Left renal cortex interstitium (tissue), 4 donors: ENCODE measurements around the gene SULT1C3. TPM values are rescaled to one million over a fixed set of nuclear protein-coding genes. Genes with fewer than 3 reads are reported as not detected.

ENCODE experiments used
- DNase-seq, 4 donors: peaks; one replicate each; pipeline ENCODE4 v3.0.0-alpha.2; 2013; ENCODE audit warnings: low read depth in 4 of 4, low spot score in 2 of 4, missing footprints in 1 of 4
- polyA plus RNA-seq, 4 donors: library from polyadenylated mRNA; unstranded; fragments of 120-200 nt; gene quantifications; one replicate each; pipeline ENCODE4 v1.2.1, GENCODE V29; 2013; ENCODE audit not compliant: insufficient read length in 4 of 4

The SULT1C3 gene
- polyA plus RNA-seq, 4 donors: 0.17 TPM; not detected in 3

DNA sequence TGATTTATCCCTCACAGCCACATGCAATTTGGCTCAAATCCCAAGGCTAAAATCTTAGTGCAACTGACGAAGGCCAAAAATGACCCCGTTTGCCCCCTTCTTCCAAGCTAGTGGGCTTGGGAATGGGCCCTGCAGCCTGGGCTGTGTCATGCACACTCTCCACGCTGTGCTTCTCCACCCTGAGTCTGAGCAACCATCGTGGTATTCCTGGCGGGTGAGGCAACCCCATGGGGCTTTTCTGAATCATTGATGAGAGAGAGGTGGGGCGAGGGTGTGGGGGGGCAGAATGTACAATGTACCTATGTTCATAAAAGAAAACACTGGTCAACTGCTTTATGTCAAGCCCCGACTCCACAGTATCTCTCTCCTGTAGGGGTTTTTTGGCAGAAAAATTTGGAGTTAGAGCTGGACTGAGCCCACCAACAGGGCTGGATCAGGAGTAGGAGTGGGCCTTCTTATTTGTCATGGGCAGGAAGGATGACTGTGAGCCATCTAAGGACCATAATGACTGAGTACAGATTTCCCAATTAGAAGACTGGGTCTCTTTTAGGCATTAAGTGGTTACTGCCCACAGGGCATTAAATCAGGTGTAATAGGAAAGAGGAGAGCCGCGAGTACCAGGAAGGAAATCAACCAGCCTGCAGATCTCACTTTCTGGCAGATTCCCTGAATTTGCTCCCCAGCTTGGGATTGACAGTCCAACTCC lies 57.8 kb downstream of the SULT1C3 start:
- DNase-seq: no peak

DNA sequence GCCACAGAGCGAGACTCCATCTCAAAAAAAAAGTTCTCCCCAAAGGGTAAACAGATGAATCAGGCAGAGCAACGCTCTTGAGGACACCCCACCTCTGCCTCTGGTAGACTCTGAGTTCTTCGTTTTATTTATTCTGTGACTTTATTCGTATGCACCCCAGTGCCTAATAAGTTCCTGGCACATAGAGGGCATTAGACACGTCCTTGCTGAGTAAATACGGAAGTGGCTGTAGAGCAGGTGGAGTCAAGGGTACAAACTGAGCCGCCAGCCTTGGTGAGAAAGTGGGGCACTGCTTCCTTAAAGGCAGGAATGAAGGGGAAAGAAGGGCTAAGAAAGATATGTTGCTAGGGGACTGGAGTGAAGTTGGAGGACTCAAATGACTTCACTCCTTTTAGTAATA lies 61.8 kb downstream of the SULT1C3 start:
- no peak for DNase-seq

DNA sequence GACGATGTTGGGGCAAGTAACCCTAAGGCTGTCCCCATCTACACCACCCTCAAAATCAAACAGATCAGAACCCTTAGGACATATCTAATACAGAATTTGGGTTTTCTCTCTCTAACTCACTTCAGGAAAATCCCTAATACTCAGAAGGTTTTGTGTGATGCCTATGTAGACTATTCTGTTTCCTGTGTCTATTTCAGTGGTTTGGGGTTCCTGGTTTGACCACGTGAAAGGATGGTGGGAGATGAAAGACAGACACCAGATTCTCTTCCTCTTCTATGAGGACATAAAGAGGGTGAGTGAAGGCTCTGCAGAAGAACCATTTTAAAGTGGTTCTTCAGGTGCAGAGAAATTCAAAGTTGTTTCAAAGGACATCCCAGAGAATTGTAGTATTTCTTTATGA lies 65.2 kb downstream of the SULT1C3 start:
- no peak for DNase-seq

DNA sequence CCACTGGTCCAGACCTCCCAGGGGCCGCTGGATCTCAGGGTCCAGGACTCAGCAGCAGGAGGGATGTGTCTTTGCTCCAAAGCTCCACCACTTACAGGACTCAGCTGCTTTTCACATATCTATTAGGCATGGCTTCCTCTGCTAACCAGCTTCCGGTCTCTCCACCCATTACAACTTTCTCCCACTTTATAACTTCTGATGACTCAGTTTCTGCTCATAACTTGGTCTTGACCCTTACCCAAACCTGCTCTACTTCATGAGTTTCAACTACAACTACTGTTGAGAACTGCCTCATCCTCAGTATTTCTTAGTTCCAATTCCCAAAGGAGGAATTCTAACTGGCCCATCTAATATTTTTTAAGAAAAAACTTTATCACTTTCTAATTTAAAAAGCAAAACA lies 66.1 kb downstream of the SULT1C3 start:
- no peak for DNase-seq

DNA sequence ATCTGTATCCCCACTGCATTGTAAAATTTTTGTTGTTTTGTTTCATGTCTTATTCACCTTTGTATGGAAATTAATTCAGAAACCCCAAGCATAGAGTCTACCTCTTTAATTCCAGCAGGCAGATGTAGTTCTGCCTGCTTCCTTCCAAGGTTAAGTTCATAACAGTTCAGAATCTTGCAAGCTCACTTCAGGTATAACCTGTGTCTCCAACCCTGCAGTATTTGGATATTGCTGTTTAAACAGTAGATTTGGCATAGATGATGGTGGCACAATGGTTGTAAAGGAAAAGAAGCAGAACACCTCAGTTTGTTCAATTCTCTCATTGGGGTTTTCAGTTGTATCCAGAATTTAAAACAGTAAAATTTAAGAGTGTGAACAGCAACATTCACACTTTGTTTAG lies 70.1 kb downstream of the SULT1C3 start:
- no peak for DNase-seq

Other genes starting within 250 kb of the SULT1C3 start
- 10 to 100 TPM; 34.9 to 94.9 (median 61.9) TPM for gene SULT1C2, start 48.9 kb downstream of the SULT1C3 start, polyA plus RNA-seq
- 10 to 100 TPM; 36.0 to 58.4 (median 46.9) TPM for gene SULT1C4, start 138.0 kb downstream of the SULT1C3 start, polyA plus RNA-seq
- gene GCC2, start 209.2 kb downstream of the SULT1C3 start, polyA plus RNA-seq: 10 to 100 TPM; 44.3 to 78.5 (median 66.7) TPM